ENCODE data around the gene NHLRC4.

Gene NHLRC4

GRCh38 chr16:568401-569258, 1.8 kb downstream of the NHLRC4 start:
- no peak for DNase-seq

- peak; percentile 60 for DNase-seq
Observed at GRCh38 chr16:569445-570254, 2.8 kb downstream of the NHLRC4 start, which contains the start of gene PIGQ. Gene PIGQ (plus strand): TSS chr16:569968. CDS start chr16:574075, 4,107 bp downstream.

GRCh38 chr16:572865-573650, 6.3 kb downstream of the NHLRC4 start:
- DNase-seq, result no peak

GRCh38 chr16:574021-574760, 7.4 kb downstream of the NHLRC4 start:
- no peak for DNase-seq

- DNase-seq, result no peak
Observed at GRCh38 chr16:575354-576196, 8.8 kb downstream of the NHLRC4 start.

- DNase-seq, result no peak
Observed at GRCh38 chr16:576197-576822, 9.5 kb downstream of the NHLRC4 start.

GRCh38 chr16:576823-577201, 10.0 kb downstream of the NHLRC4 start:
- no peak for DNase-seq

GRCh38 chr16:577796-578195, 11.0 kb downstream of the NHLRC4 start:
- DNase-seq, result no peak

GRCh38 chr16:578232-578869, 11.5 kb downstream of the NHLRC4 start:
- no peak for DNase-seq

GRCh38 chr16:578870-579405, 12.1 kb downstream of the NHLRC4 start:
- peak; percentile 69 for DNase-seq

GRCh38 chr16:580141-580945, 13.5 kb downstream of the NHLRC4 start:
- no peak for DNase-seq

GRCh38 chr16:580946-581498, 14.2 kb downstream of the NHLRC4 start:
- no peak for DNase-seq

- DNase-seq, result no peak
Observed at GRCh38 chr16:582218-582613, 15.4 kb downstream of the NHLRC4 start.

GRCh38 chr16:582614-583331, 16.0 kb downstream of the NHLRC4 start:
- DNase-seq, result no peak

GRCh38 chr16:583470-583814, 16.6 kb downstream of the NHLRC4 start:
- DNase-seq, result no peak

- DNase-seq, result no peak
Observed at GRCh38 chr16:583815-584591, 17.2 kb downstream of the NHLRC4 start.

GRCh38 chr16:585351-585750, 18.5 kb downstream of the NHLRC4 start:
- no peak for DNase-seq

Measured in CD4-positive, alpha-beta T cell treated with Interferon gamma for 1 hour (primary cell).